Body of pancreas (tissue), 4 donors: ENCODE data around the gene USP31.

ENCODE experiments used
- CTCF ChIP-seq, 7 experiments: fragments of 450-650 bp in 4 of 7; fragments of 200-600 bp in 3 of 7; sonication (generic) in 3 of 7; IDR thresholded peaks; one replicate each; pipeline ENCODE4 v1.5.1; 2016 to 2019; ENCODE audit warnings: antibody characterized with exemption in 7 of 7
- POLR2A ChIP-seq, 3 donors: fragments of 450-650 bp; IDR thresholded peaks; one replicate each; pipeline ENCODE4 v1.6.1; 2016; ENCODE audit warnings: antibody characterized with exemption in 3 of 3, mild to moderate bottlenecking in 2 of 3

- TF ChIP-seq CTCF (IDR thresholded peaks at IDR 0.05) (no peak), POLR2A (IDR thresholded peaks at IDR 0.05) (no peak)
Measured at GRCh38 chr16:23140107-23140506, 9.1 kb downstream of the USP31 start.
